ENCODE data around the gene TMEM135. TPM values are rescaled to one million over a fixed set of nuclear protein-coding genes. Genes with fewer than 3 reads are reported as not detected.

Gene TMEM135
- total and polyA plus RNA-seq, 2 donors (not counting 1 experiment from before 2014, with no cell fraction given), result 2.7 to 19.5 TPM

- DNase-seq (no peak), ATAC-seq (ENCODE audit: low read depth) (no peak)
- Histone ChIP-seq H4K20me1 (ENCODE audit: control insufficient read depth, insufficient read depth, low read length, poor library complexity, severe bottlenecking) (no peaks in the 10 kb centered on the region), H3K27me3 (replicated peaks in 1 of 4; ENCODE audit: control extremely low read depth in 1 of 4, control insufficient read depth in 3 of 4, insufficient read depth in 4 of 4, low read length in 3 of 4) (no peaks in the 10 kb centered on the region), H3K79me2 (ENCODE audit: control insufficient read depth, insufficient read depth, low read length) (no peaks in the 10 kb centered on the region), H3K4me3 (ENCODE audit: control extremely low read depth in 1 of 5, extremely low read depth in 1 of 5, insufficient read depth in 1 of 5, low read depth in 2 of 5, low read length in 4 of 5) (no peak overlapping the region), H3K9me3 (ENCODE audit: control extremely low read depth in 1 of 3, control insufficient read depth in 2 of 3, insufficient read depth in 1 of 3, low read length in 2 of 3) (peaks cover 4 to 11% (median 6%) of the 10 kb centered on the region in 3 donors), H3K4me1 (ENCODE audit: control insufficient read depth in 2 of 2, insufficient read depth in 2 of 2, low read length in 2 of 2) (no peaks in the 10 kb centered on the region), H3K36me3 (replicated peaks in 1 of 2; ENCODE audit: control extremely low read depth in 1 of 2, control insufficient read depth in 1 of 2, extremely low read depth in 1 of 2, insufficient read depth in 2 of 2, low read length in 1 of 2) (peaks cover 0 to 1% of the 10 kb centered on the region in 2 experiments), H3K4me2 (replicated peaks; ENCODE audit: low read depth, low read length, poor library complexity, severe bottlenecking) (no peak overlapping the region), H3K9ac (ENCODE audit: low read length) (no peak overlapping the region), H2AFZ (ENCODE audit: insufficient read depth, low read depth, low read length, poor library complexity, severe bottlenecking) (no peak overlapping the region), H3K27ac (ENCODE audit: low read length in 2 of 2) (no peak overlapping the region)
- H3K27ac Mint-ChIP-seq, result no peak overlapping the region
- ChIA-PET POLR2A (no interaction called here), CTCF (interaction anchor here (1.0 kb wide), 1 partner anchor 31 kb away, joined by 3 read pairs; no protein-coding TSS in a partner anchor)
- H3K4me1 Mint-ChIP-seq, result no peaks in the 10 kb centered on the region
- H3K4me3 Mint-ChIP-seq, result no peak overlapping the region
- TF ChIP-seq CTCF (IDR thresholded peaks at IDR 0.05) (no peak), EZH2 (IDR thresholded peaks at IDR 0.05; ENCODE audit: borderline replicate concordance, insufficient read depth, low read depth, low read length, poor library complexity, severe bottlenecking) (no peak)
- no peaks in the 10 kb centered on the region for H3K27me3 Mint-ChIP-seq
- H3K9me3 Mint-ChIP-seq (ENCODE audit: insufficient read depth), result peaks cover 10% of the 10 kb centered on the region
- WGBS (ENCODE audit: insufficient coverage), result no CpG with 5 or more reads among the region's 2 CpGs
- intact Hi-C loops (cut with micrococcal nuclease), result no loop called here
These were observed 191.1 kb downstream of the TMEM135 start for GRCh38 chr11:87228820-87229219.

- TF ChIP-seq CTCF (IDR thresholded peaks at IDR 0.05) (no peak), EZH2 (IDR thresholded peaks at IDR 0.05; ENCODE audit: borderline replicate concordance, insufficient read depth, low read depth, low read length, poor library complexity, severe bottlenecking) (no peak)
- Mint-ChIP-seq H3K4me1 (no peaks in the 10 kb centered on the region), H3K27me3 (no peaks in the 10 kb centered on the region), H3K9me3 (ENCODE audit: insufficient read depth) (peaks cover 10% of the 10 kb centered on the region), H3K27ac (no peak overlapping the region), H3K4me3 (no peak overlapping the region)
- Histone ChIP-seq H3K4me3 (ENCODE audit: control extremely low read depth in 1 of 5, extremely low read depth in 1 of 5, insufficient read depth in 1 of 5, low read depth in 2 of 5, low read length in 4 of 5) (no peak overlapping the region), H3K4me1 (ENCODE audit: control insufficient read depth in 2 of 2, insufficient read depth in 2 of 2, low read length in 2 of 2) (no peaks in the 10 kb centered on the region), H2AFZ (ENCODE audit: insufficient read depth, low read depth, low read length, poor library complexity, severe bottlenecking) (no peak overlapping the region), H3K27me3 (replicated peaks in 1 of 4; ENCODE audit: control extremely low read depth in 1 of 4, control insufficient read depth in 3 of 4, insufficient read depth in 4 of 4, low read length in 3 of 4) (no peaks in the 10 kb centered on the region), H3K9me3 (ENCODE audit: control extremely low read depth in 1 of 3, control insufficient read depth in 2 of 3, insufficient read depth in 1 of 3, low read length in 2 of 3) (peaks cover 4 to 11% (median 6%) of the 10 kb centered on the region in 3 donors), H3K9ac (ENCODE audit: low read length) (no peak overlapping the region), H3K27ac (ENCODE audit: low read length in 2 of 2) (no peak overlapping the region), H3K36me3 (replicated peaks in 1 of 2; ENCODE audit: control extremely low read depth in 1 of 2, control insufficient read depth in 1 of 2, extremely low read depth in 1 of 2, insufficient read depth in 2 of 2, low read length in 1 of 2) (peaks cover 0 to 1% of the 10 kb centered on the region in 2 experiments), H3K4me2 (replicated peaks; ENCODE audit: low read depth, low read length, poor library complexity, severe bottlenecking) (no peak overlapping the region), H4K20me1 (ENCODE audit: control insufficient read depth, insufficient read depth, low read length, poor library complexity, severe bottlenecking) (no peaks in the 10 kb centered on the region), H3K79me2 (ENCODE audit: control insufficient read depth, insufficient read depth, low read length) (no peaks in the 10 kb centered on the region)
- ATAC-seq (ENCODE audit: low read depth) (no peak), DNase-seq (no peak)
- ChIA-PET CTCF (no interaction called here), POLR2A (no interaction called here)
- 100% methylated on average over 2 of the region's 2 CpGs for WGBS (ENCODE audit: insufficient coverage)
- intact Hi-C loops (cut with micrococcal nuclease), result no loop called here
These were observed 193.3 kb downstream of the TMEM135 start for GRCh38 chr11:87230995-87231394.
